HepG2 (cell line): ENCODE results near the gene TSHZ2. TPM values are rescaled to one million over a fixed set of nuclear protein-coding genes. Genes with fewer than 3 reads are reported as not detected.

Experiments used
- ATAC-seq: fragments of 200-7000 bp; cut with Tn5 transposase; 3 replicates; pipeline ENCODE4 v1.9.1; 2020; ENCODE audit warnings: mild to moderate bottlenecking, moderate library complexity
- BruUV-seq: library from RNA; stranded (reverse); fragments of 400-500 nt; replicated peaks from 2 replicates; lab custom pipeline; 2021; lab: Mats Ljungman, UMichigan
- CTCF ChIA-PET: fragments of 300-600 bp; formaldehyde crosslinking; extraction: SDS; loops from one replicate; lab custom pipeline; 2021; ENCODE audit warnings: low total read pairs, inconsistent platforms, low intra/inter-chr PET ratio; lab: Yijun Ruan, JAX
- POLR2A ChIA-PET: fragments of 350-600 bp; sonication (Branson Sonifier 250); formaldehyde crosslinking; loops from one replicate; lab custom pipeline; 2020; ENCODE audit warnings: antibody characterized with exemption, inconsistent platforms; lab: Yijun Ruan, JAX
- DNase-seq: peaks from one replicate; pipeline ENCODE4 v3.0.0-alpha.2; 2015; ENCODE audit warnings: low spot score
- FAIRE-seq: peaks from 3 replicates; lab custom pipeline; 2011; peaks lifted over from hg19 to GRCh38; lab: Jason Lieb, UNC
- H2AFZ ChIP-seq: one replicate; pipeline ENCODE4 v1.6.1; 2011; ENCODE audit warnings: low read length, inconsistent platforms
- H3K27ac ChIP-seq: fragments of 300-600 bp; 3 replicates; pipeline ENCODE4 v1.8.0; 2011; ENCODE audit warnings: mixed run types, mild to moderate bottlenecking, mixed read lengths, low read length, inconsistent platforms; ENCODE audit not compliant: insufficient read depth; ENCODE audit errors: extremely low read length
- H3K27me3 ChIP-seq, 2 experiments: fragments of 200-600 bp in 1 of 2; 2 replicates in 1 of 2; 3 replicates in 1 of 2; pipeline versions ENCODE4 v1.6.0 to v1.8.0; 2011; ENCODE audit warnings: low read length in 2 of 2, mild to moderate bottlenecking in 2 of 2, moderate library complexity in 2 of 2, inconsistent platforms in 1 of 2; ENCODE audit not compliant: insufficient read depth in 2 of 2, control insufficient read depth in 1 of 2
- H3K36me3 ChIP-seq, 2 experiments: fragments of 200-600 bp in 1 of 2; replicated peaks in 1 of 2; 2 replicates in 1 of 2; 3 replicates in 1 of 2; pipeline versions ENCODE4 v1.5.1 to v1.8.0; 2011; ENCODE audit warnings: low read length in 2 of 2, inconsistent platforms in 1 of 2; ENCODE audit not compliant: insufficient read depth in 2 of 2, control insufficient read depth in 1 of 2
- H3K4me1 ChIP-seq: 2 replicates; pipeline ENCODE4 v1.5.1; 2012; ENCODE audit warnings: low read length, inconsistent platforms; ENCODE audit not compliant: insufficient read depth
- H3K4me2 ChIP-seq: 2 replicates; pipeline ENCODE4 v1.6.0; 2011; ENCODE audit warnings: low read depth, low read length, inconsistent platforms
- H3K4me3 ChIP-seq, 3 experiments: fragments of 200-600 bp in 1 of 3; sonication (generic), shearing (Covaris generic) in 1 of 3; replicated peaks in 1 of 3; 2 replicates each; pipeline ENCODE4 v1.5.1; 2011 to 2016; ENCODE audit warnings: low read length in 3 of 3, inconsistent platforms in 2 of 3, low read depth in 2 of 3, mild to moderate bottlenecking in 2 of 3, control low read depth in 1 of 3, mixed read lengths in 1 of 3; ENCODE audit not compliant: insufficient read depth in 1 of 3
- H3K79me2 ChIP-seq: one replicate; pipeline ENCODE4 v1.6.1; 2011; ENCODE audit warnings: low read length, inconsistent platforms; ENCODE audit not compliant: insufficient read depth
- H3K9ac ChIP-seq: 2 replicates; pipeline ENCODE4 v1.6.0; 2011; ENCODE audit warnings: mild to moderate bottlenecking, low read depth, low read length, inconsistent platforms; ENCODE audit not compliant: insufficient read depth
- H3K9me3 ChIP-seq: 2 replicates; pipeline ENCODE4 v1.5.1; 2012; ENCODE audit warnings: mild to moderate bottlenecking, low read length
- H4K20me1 ChIP-seq: 2 replicates; pipeline ENCODE4 v1.6.0; 2011; ENCODE audit warnings: inconsistent platforms, mild to moderate bottlenecking, low read length, moderate library complexity; ENCODE audit not compliant: insufficient read depth
- ATF6 ChIP-seq: sonication (generic); formaldehyde crosslinking; conservative IDR thresholded peaks from 2 replicates; pipeline ENCODE4 v1.4.0; 2020; ENCODE audit warnings: missing genetic modification reagents
- FOXK1 ChIP-seq: sonication (generic); formaldehyde crosslinking; IDR thresholded peaks from 2 replicates; pipeline ENCODE4 v1.4.0; 2020; ENCODE audit warnings: low read depth, missing genetic modification reagents, borderline replicate concordance
- HOXA3 ChIP-seq: sonication (generic); formaldehyde crosslinking; IDR thresholded peaks from 2 replicates; pipeline ENCODE4 v1.5.0; 2020; ENCODE audit warnings: missing genetic modification reagents
- HOXA5 ChIP-seq: sonication (generic); formaldehyde crosslinking; IDR thresholded peaks from 2 replicates; pipeline ENCODE4 v1.4.0; 2020; ENCODE audit warnings: missing genetic modification reagents
- MEF2D ChIP-seq: sonication (generic); formaldehyde crosslinking; IDR thresholded peaks from 2 replicates; pipeline ENCODE4 v1.5.1; 2020; ENCODE audit warnings: mild to moderate bottlenecking, missing genetic modification reagents
- MXD4 ChIP-seq: IDR thresholded peaks from 2 replicates; pipeline ENCODE4 v1.6.1; 2016; ENCODE audit warnings: mild to moderate bottlenecking, missing biosample characterization, missing genetic modification reagents
- POGZ ChIP-seq: sonication (generic); formaldehyde crosslinking; IDR thresholded peaks from 2 replicates; pipeline ENCODE4 v1.4.0; 2020; ENCODE audit warnings: mild to moderate bottlenecking, missing genetic modification reagents
- RBAK ChIP-seq: sonication (generic); formaldehyde crosslinking; IDR thresholded peaks from 2 replicates; pipeline ENCODE4 v1.5.1; 2020; ENCODE audit warnings: mild to moderate bottlenecking, missing genetic modification reagents
- RELA ChIP-seq: sonication (generic); formaldehyde crosslinking; IDR thresholded peaks from 2 replicates; pipeline ENCODE4 v1.4.0; 2020; ENCODE audit warnings: missing genetic modification reagents
- RXRB ChIP-seq: IDR thresholded peaks from 2 replicates; pipeline ENCODE4 v1.6.1; 2016; ENCODE audit warnings: borderline replicate concordance, missing genetic modification reagents, missing compliant biosample characterization
- SNAPC2 ChIP-seq: sonication (generic); formaldehyde crosslinking; IDR thresholded peaks from 2 replicates; pipeline ENCODE4 v1.8.1; 2022; ENCODE audit warnings: mild to moderate bottlenecking, missing genetic modification reagents
- ZMAT5 ChIP-seq: sonication (generic); formaldehyde crosslinking; IDR thresholded peaks from 2 replicates; pipeline ENCODE4 v1.5.0; 2020; ENCODE audit warnings: mild to moderate bottlenecking, low read depth, missing genetic modification reagents, borderline replicate concordance
- ZNF17 ChIP-seq: sonication (generic); formaldehyde crosslinking; IDR thresholded peaks from 2 replicates; pipeline ENCODE4 v1.5.0; 2020; ENCODE audit warnings: mild to moderate bottlenecking, missing genetic modification reagents
- ZNF232 ChIP-seq: sonication (generic); formaldehyde crosslinking; IDR thresholded peaks from 2 replicates; pipeline ENCODE4 v1.4.0; 2020; ENCODE audit warnings: missing genetic modification reagents, borderline replicate concordance
- ZNF282 ChIP-seq: fragments of 450-650 bp; IDR thresholded peaks from 2 replicates; pipeline ENCODE4 v1.6.1; 2018; ENCODE audit not compliant: partially characterized antibody
- ZNF451 ChIP-seq: sonication (generic); formaldehyde crosslinking; IDR thresholded peaks from 2 replicates; pipeline ENCODE4 v1.5.0; 2020; ENCODE audit warnings: mild to moderate bottlenecking, missing genetic modification reagents
- ZNF501 ChIP-seq: sonication (generic); formaldehyde crosslinking; IDR thresholded peaks from 2 replicates; pipeline ENCODE4 v1.5.1; 2020; ENCODE audit warnings: mild to moderate bottlenecking, moderate library complexity, missing genetic modification reagents
- ZNF510 ChIP-seq: sonication (generic); formaldehyde crosslinking; IDR thresholded peaks from 2 replicates; pipeline ENCODE4 v1.4.0; 2020; ENCODE audit warnings: low read depth, mild to moderate bottlenecking, missing genetic modification reagents
- ZNF781 ChIP-seq: sonication (generic); formaldehyde crosslinking; IDR thresholded peaks from 2 replicates; pipeline ENCODE4 v1.5.1; 2020; ENCODE audit warnings: borderline replicate concordance, mild to moderate bottlenecking, missing genetic modification reagents; ENCODE audit errors: not compliant biosample characterization
- ZNF782 ChIP-seq: sonication (generic); formaldehyde crosslinking; IDR thresholded peaks from 2 replicates; pipeline ENCODE4 v1.4.0; 2020; ENCODE audit warnings: missing genetic modification reagents, mild to moderate bottlenecking, borderline replicate concordance
- ZSCAN12 ChIP-seq: sonication (generic); formaldehyde crosslinking; IDR thresholded peaks from 2 replicates; pipeline ENCODE4 v1.9.0; 2021; ENCODE audit warnings: mild to moderate bottlenecking, missing genetic modification reagents
- WGBS: methylation state at CpG from one replicate; pipeline ENCODE4 v1.1.6; 2017; ENCODE audit warnings: low lambda C conversion rate; 5-methylcytosine and 5-hydroxymethylcytosine counted together
- in situ Hi-C: cut with HindIII; loops from 2 replicates; pipeline ENCODE4 v1.10.0; 2017; ENCODE audit warnings: low pct_unique_long_range_greater_than_20kb; ENCODE audit not compliant: extremely low pct_ligation_motif_present
- intact Hi-C: fragments of 100-400 bp; cut with micrococcal nuclease; formaldehyde crosslinking; loops from one replicate; pipeline ENCODE4 v1.10.0; 2022; ENCODE audit not compliant: unreplicated experiment
- polyA plus RNA-seq, 8 experiments: library from polyadenylated mRNA; depleted of rRNA in 3 of 8; stranded (reverse) in 7 of 8; unstranded in 1 of 8; fragments of >200 nt; fragmentation: Illumina TruSeq in 4 of 8; extraction: Trizol in 4 of 8; gene quantifications; 2 replicates each; pipeline versions ENCODE4 v1.2.1 to v1.2.3, GENCODE V29; 2011 to 2016; ENCODE audit warnings: low read depth in 4 of 8, missing spikeins in 1 of 8, mixed read lengths in 1 of 8; ENCODE audit not compliant: insufficient read depth in 1 of 8
- total RNA-seq, 5 experiments: library from RNA; depleted of rRNA; stranded (reverse); fragments of >200 nt; fragmentation: Illumina TruSeq; extraction: Trizol; gene quantifications; 2 replicates each; pipeline ENCODE4 v1.2.3, GENCODE V29; 2016; ENCODE audit warnings: low read depth in 1 of 5
- TF ChIP-seq, protein P1 (sequence below): sonication (generic); formaldehyde crosslinking; IDR thresholded peaks from 2 replicates; pipeline ENCODE4 v1.5.0; 2020; ENCODE audit warnings: missing genetic modification reagents

The TSHZ2 gene
- total and polyA plus RNA-seq, 2 of the 13 experiments (the other 11 are each of a cell fraction or from before 2014, with no cell fraction given) = 0.01 TPM; not detected in 1

GRCh38 chr20:52924411-52925271 lies 47.5 kb upstream of the TSHZ2 start:
- Histone ChIP-seq H3K4me1 (peaks cover 55% of the 10 kb centered on the region), H4K20me1 (no peaks in the 10 kb centered on the region), H3K27ac (peak overlapping the region; percentile 76), H3K9me3 (no peaks in the 10 kb centered on the region), H3K4me3 (peak overlapping the region in 1 of 3 experiments; percentile 8; a peak in 1 of 6 replicates), H3K79me2 (no peaks in the 10 kb centered on the region), H3K27me3 (no peaks in the 10 kb centered on the region), H2AFZ (no peak overlapping the region), H3K4me2 (peak overlapping the region; percentile 50), H3K9ac (peak overlapping the region; percentile 35), H3K36me3 (no peaks in the 10 kb centered on the region)
- ChIA-PET POLR2A (interaction anchor here (0.8 to 1.9 kb wide), 4 partner anchors 10 to 157 kb away, joined by 3 to 15 read pairs (median 6); no protein-coding TSS in a partner anchor), CTCF (no interaction called here)
- in situ Hi-C loops = no loop called here
- no TSS peak for BruUV-seq
- ATAC-seq (peak; percentile 98), DNase-seq (peak; percentile 97), FAIRE-seq (peak; percentile 91)
- WGBS = 10% methylated on average over 9 of the region's 9 CpGs
- intact Hi-C loops = loop anchor here (1.0 to 2.0 kb wide), 3 partner anchors 10 to 156 kb away; no protein-coding TSS in a partner anchor
- peak; percentile 59; the same call in 1 of the 2 replicates for TF ChIP-seq HOXA5
- TF ChIP-seq HOXA3 (CRISPR knock-in tag) = peak; percentile 79; the same call in 1 of the 2 replicates
- peak; percentile 100 for TF ChIP-seq RXRB (CRISPR knock-in tag)
- no peak for TF ChIP-seq ZMAT5 (CRISPR knock-in tag)
- peak; percentile 87 for TF ChIP-seq ZNF781 (CRISPR knock-in tag)
- no peak for TF ChIP-seq ZSCAN12 (CRISPR knock-in tag)
- peak; percentile 68; the same call in 1 of the 2 replicates for TF ChIP-seq ATF6
- TF ChIP-seq RBAK (CRISPR knock-in tag) = no peak
- peak; percentile 86 for TF ChIP-seq MEF2D
- TF ChIP-seq, protein P1, sequence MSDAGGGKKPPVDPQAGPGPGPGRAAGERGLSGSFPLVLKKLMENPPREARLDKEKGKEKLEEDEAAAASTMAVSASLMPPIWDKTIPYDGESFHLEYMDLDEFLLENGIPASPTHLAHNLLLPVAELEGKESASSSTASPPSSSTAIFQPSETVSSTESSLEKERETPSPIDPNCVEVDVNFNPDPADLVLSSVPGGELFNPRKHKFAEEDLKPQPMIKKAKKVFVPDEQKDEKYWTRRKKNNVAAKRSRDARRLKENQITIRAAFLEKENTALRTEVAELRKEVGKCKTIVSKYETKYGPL (CRISPR knock-in tag) = no peak
- peak; percentile 69; the same call in 1 of the 2 replicates for TF ChIP-seq MXD4 (CRISPR knock-in tag)
- TF ChIP-seq ZNF232 (CRISPR knock-in tag) = peak; percentile 0; the same call in 1 of the 2 replicates
- peak; percentile 88 for TF ChIP-seq FOXK1 (CRISPR knock-in tag)
- no peak for TF ChIP-seq RELA (CRISPR knock-in tag)
- no peak for TF ChIP-seq ZNF282
- 0 out of 2 replicates have a peak, but pooled peaks have one; percentile 48 for TF ChIP-seq ZNF510
- TF ChIP-seq ZNF782 (CRISPR knock-in tag) = peak; percentile 87; the same call in 1 of the 2 replicates
- TF ChIP-seq ZNF501 (CRISPR knock-in tag) = peak; percentile 60; the same call in 1 of the 2 replicates
- no peak for TF ChIP-seq ZNF451 (CRISPR knock-in tag)
- TF ChIP-seq ZNF17 (CRISPR knock-in tag) = no peak
- TF ChIP-seq SNAPC2 = no peak; the same call in 1 of the 2 replicates
- TF ChIP-seq POGZ (CRISPR knock-in tag) = peak; percentile 97
